ENCODE data around the gene KCNC1.

- no peak for TF ChIP-seq CTCF (conservative IDR thresholded peaks at IDR 0.05 in 1 of 2, IDR thresholded peaks at IDR 0.05 in 1 of 2; ENCODE audit: low read depth in 1 of 2, low read length in 2 of 2)
- TF ChIP-seq EZH2 (IDR thresholded peaks at IDR 0.05; ENCODE audit: low read length, missing control alignments): no peak
Observed at GRCh38 chr11:17788084-17788483, 53.5 kb downstream of the KCNC1 start.
